ENCODE results near the gene ZNF326. TPM values are rescaled to one million over a fixed set of nuclear protein-coding genes. Genes with fewer than 3 reads are reported as not detected.

The ZNF326 gene
- total RNA-seq, 1 experiment from 2014 or later: 28.9 TPM

GRCh38 chr1:90012300-90012699 lies 17.4 kb downstream of the ZNF326 start:
- TF ChIP-seq, protein P1, sequence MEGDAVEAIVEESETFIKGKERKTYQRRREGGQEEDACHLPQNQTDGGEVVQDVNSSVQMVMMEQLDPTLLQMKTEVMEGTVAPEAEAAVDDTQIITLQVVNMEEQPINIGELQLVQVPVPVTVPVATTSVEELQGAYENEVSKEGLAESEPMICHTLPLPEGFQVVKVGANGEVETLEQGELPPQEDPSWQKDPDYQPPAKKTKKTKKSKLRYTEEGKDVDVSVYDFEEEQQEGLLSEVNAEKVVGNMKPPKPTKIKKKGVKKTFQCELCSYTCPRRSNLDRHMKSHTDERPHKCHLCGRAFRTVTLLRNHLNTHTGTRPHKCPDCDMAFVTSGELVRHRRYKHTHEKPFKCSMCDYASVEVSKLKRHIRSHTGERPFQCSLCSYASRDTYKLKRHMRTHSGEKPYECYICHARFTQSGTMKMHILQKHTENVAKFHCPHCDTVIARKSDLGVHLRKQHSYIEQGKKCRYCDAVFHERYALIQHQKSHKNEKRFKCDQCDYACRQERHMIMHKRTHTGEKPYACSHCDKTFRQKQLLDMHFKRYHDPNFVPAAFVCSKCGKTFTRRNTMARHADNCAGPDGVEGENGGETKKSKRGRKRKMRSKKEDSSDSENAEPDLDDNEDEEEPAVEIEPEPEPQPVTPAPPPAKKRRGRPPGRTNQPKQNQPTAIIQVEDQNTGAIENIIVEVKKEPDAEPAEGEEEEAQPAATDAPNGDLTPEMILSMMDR (IDR thresholded peaks at IDR 0.05; ENCODE audit: unreplicated experiment): no peak
- H3K27ac Mint-ChIP-seq (ENCODE audit: low read depth, unreplicated experiment): no peak overlapping the region
- no TSS peak for BruUV-seq (replicated peaks)
- no peaks in the 10 kb centered on the region for H3K9me3 Mint-ChIP-seq (ENCODE audit: unreplicated experiment)
- POLR2A ChIA-PET: no interaction called here
- DNase-seq (ENCODE audit: unreplicated experiment): no peak
- no peaks in the 10 kb centered on the region for H3K27me3 Mint-ChIP-seq (ENCODE audit: insufficient read depth, unreplicated experiment)
- no peaks in the 10 kb centered on the region for H3K4me1 Mint-ChIP-seq (ENCODE audit: insufficient read depth, unreplicated experiment)
- CTCF ChIA-PET: interaction anchor here (1.3 kb wide), 1 partner anchor 34 kb away, joined by 3 read pairs; no protein-coding TSS in a partner anchor
- intact Hi-C loops (cut with micrococcal nuclease): no loop called here
- no peak overlapping the region for H3K4me3 Mint-ChIP-seq (ENCODE audit: unreplicated experiment)
- peaks cover 99% of the 10 kb centered on the region for H3K36me3 Mint-ChIP-seq (ENCODE audit: insufficient read depth, unreplicated experiment)

DNA sequence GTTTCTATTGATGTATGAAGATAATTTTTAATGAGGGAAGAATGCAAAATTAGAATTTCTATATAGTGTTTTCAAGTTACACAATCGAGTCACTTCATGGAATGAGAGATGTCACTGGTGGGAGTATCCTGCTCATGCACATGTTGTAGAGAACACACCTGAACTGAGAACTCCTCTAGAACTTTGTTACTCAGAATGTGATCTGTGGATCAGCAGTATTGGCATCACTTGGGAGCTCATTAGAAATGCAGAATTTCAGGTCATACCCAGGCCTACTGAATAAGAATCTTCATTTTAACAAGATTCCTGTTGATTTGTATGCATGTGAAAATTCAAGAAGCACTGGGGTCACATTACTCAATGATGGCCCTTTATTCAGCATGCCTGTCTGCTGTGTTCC lies 28.8 kb downstream of the ZNF326 start:
- intact Hi-C loops (cut with micrococcal nuclease): no loop called here
- CTCF ChIA-PET: interaction anchor here (0.6 to 0.7 kb wide), 5 partner anchors 16 to 1125 kb away, joined by 3 to 5 read pairs (median 3); no protein-coding TSS in a partner anchor
- DNase-seq (ENCODE audit: unreplicated experiment): no peak

DNA sequence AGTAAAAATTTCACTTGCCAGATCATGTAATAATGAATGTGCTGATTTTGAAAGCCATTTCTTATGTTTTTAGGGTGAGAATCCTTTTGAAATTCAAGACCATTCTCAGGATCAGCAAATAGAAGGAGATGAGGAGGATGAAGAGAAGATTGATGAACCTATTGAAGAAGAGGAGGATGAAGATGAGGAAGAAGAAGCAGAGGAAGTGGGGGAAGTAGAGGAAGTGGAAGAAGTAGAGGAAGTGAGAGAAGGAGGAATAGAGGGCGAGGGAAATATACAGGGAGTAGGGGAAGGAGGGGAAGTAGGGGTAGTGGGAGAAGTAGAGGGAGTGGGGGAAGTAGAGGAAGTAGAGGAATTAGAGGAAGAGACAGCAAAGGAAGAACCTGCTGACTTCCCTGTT lies 32.4 kb downstream of the ZNF326 start:
- intact Hi-C loops (cut with micrococcal nuclease): no loop called here
- H3K27me3 Mint-ChIP-seq (ENCODE audit: insufficient read depth, unreplicated experiment): no peaks in the 10 kb centered on the region
- CTCF ChIA-PET: interaction anchor here (0.6 kb wide), 1 partner anchor 693 kb away, joined by 3 read pairs; no protein-coding TSS in a partner anchor

More for the DNA sequence above, 28.8 kb downstream of the ZNF326 start:
- no peaks in the 10 kb centered on the region for H3K4me1 Mint-ChIP-seq (ENCODE audit: insufficient read depth, unreplicated experiment)
- no peak overlapping the region for H3K4me3 Mint-ChIP-seq (ENCODE audit: unreplicated experiment)
- no peaks in the 10 kb centered on the region for H3K9me3 Mint-ChIP-seq (ENCODE audit: unreplicated experiment)
- BruUV-seq (replicated peaks): no TSS peak
- POLR2A ChIA-PET: interaction anchor here (0.8 to 1.6 kb wide), 2 partner anchors 8 to 30 kb away, joined by 3 to 4 read pairs; no protein-coding TSS in a partner anchor
- H3K27ac Mint-ChIP-seq (ENCODE audit: low read depth, unreplicated experiment): no peak overlapping the region
- peaks cover 96% of the 10 kb centered on the region for H3K36me3 Mint-ChIP-seq (ENCODE audit: insufficient read depth, unreplicated experiment)
- H3K27me3 Mint-ChIP-seq (ENCODE audit: insufficient read depth, unreplicated experiment): no peaks in the 10 kb centered on the region
- TF ChIP-seq, protein P1 (IDR thresholded peaks at IDR 0.05; ENCODE audit: unreplicated experiment): no peak

DNA sequence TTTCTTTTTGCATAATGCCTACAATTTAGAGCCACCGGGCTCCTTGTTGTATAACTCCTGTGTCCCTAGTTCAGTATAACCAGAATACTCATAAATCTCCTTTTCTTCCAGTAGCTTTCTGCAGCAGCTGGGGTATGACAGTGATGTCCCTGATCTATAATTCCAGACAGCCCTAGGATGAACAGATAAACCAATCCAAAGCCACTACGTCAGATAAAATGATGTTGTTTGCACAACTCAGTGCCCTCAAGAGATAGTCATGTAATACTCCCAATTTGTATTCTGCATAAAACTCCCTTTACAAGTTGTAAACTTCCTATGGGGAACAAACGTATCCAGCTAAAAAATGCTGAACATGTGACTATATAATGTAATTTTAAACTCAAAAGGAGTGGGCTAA lies 44.7 kb downstream of the ZNF326 start:
- TF ChIP-seq, protein P1 (IDR thresholded peaks at IDR 0.05; ENCODE audit: unreplicated experiment): no peak
- Mint-ChIP-seq H3K4me1 (ENCODE audit: insufficient read depth, unreplicated experiment) (no peaks in the 10 kb centered on the region), H3K9me3 (ENCODE audit: unreplicated experiment) (no peaks in the 10 kb centered on the region), H3K27ac (ENCODE audit: low read depth, unreplicated experiment) (no peak overlapping the region), H3K36me3 (ENCODE audit: insufficient read depth, unreplicated experiment) (peaks cover 11% of the 10 kb centered on the region), H3K4me3 (ENCODE audit: unreplicated experiment) (no peak overlapping the region), H3K27me3 (ENCODE audit: insufficient read depth, unreplicated experiment) (no peaks in the 10 kb centered on the region)
- ChIA-PET CTCF (interaction anchor here (1.2 kb wide), 1 partner anchor 8 kb away, joined by 3 read pairs; no protein-coding TSS in a partner anchor), POLR2A (interaction anchor here (1.0 to 1.4 kb wide), 2 partner anchors 18 to 22 kb away, joined by 3 to 4 read pairs; no protein-coding TSS in a partner anchor)
- no TSS peak for BruUV-seq (replicated peaks)
- intact Hi-C loops (cut with micrococcal nuclease): loop anchor here (10.0 kb wide), 1 partner anchor 75 kb away; no protein-coding TSS in a partner anchor
- no peak for DNase-seq (ENCODE audit: unreplicated experiment)

More for the DNA sequence above, 32.4 kb downstream of the ZNF326 start:
- Mint-ChIP-seq H3K36me3 (ENCODE audit: insufficient read depth, unreplicated experiment) (peaks cover 91% of the 10 kb centered on the region), H3K4me1 (ENCODE audit: insufficient read depth, unreplicated experiment) (no peaks in the 10 kb centered on the region), H3K4me3 (ENCODE audit: unreplicated experiment) (no peak overlapping the region), H3K27ac (ENCODE audit: low read depth, unreplicated experiment) (no peak overlapping the region), H3K9me3 (ENCODE audit: unreplicated experiment) (no peaks in the 10 kb centered on the region)
- DNase-seq (ENCODE audit: unreplicated experiment): no peak
- TF ChIP-seq, protein P1 (IDR thresholded peaks at IDR 0.05; ENCODE audit: unreplicated experiment): no peak
- POLR2A ChIA-PET: no interaction called here
- BruUV-seq (replicated peaks): no TSS peak
